Activated naive CD4-positive, alpha-beta T cell treated with anti-CD3 and anti-CD28 coated beads for 36 hours (primary cell): ENCODE results near the gene NKD1. TPM values are rescaled to one million over a fixed set of nuclear protein-coding genes. Genes with fewer than 3 reads are reported as not detected.

ENCODE experiments used
- CTCF ChIA-PET: fragments of 350-600 bp; sonication (Branson Sonifier 250); formaldehyde crosslinking; loops from one replicate; lab custom pipeline; 2021; ENCODE audit warnings: antibody characterized with exemption; lab: Charles Lee
- DNase-seq: peaks from one replicate; pipeline ENCODE4 v3.0.0-alpha.2; 2020
- H3K27ac Mint-ChIP-seq: one replicate; pipeline ENCODE4 v1.8.0; 2021; ENCODE audit warnings: mild to moderate bottlenecking, mixed read lengths
- H3K27me3 Mint-ChIP-seq: one replicate; pipeline ENCODE4 v1.8.0; 2021; ENCODE audit warnings: low read depth, mixed read lengths
- H3K36me3 Mint-ChIP-seq: one replicate; pipeline ENCODE4 v1.8.0; 2021; ENCODE audit warnings: low read depth, mixed read lengths
- H3K4me1 Mint-ChIP-seq: one replicate; pipeline ENCODE4 v1.8.0; 2021; ENCODE audit warnings: low read depth, mixed read lengths
- H3K4me3 Mint-ChIP-seq: one replicate; pipeline ENCODE4 v1.8.0; 2021; ENCODE audit warnings: mild to moderate bottlenecking, moderate library complexity, mixed read lengths
- H3K9me3 Mint-ChIP-seq: one replicate; pipeline ENCODE4 v1.8.0; 2021; ENCODE audit warnings: mixed read lengths
- intact Hi-C: fragments of 100-400 bp; cut with micrococcal nuclease; formaldehyde crosslinking; loops from one replicate; pipeline ENCODE4 v1.15.1; 2023
- total RNA-seq, 2 experiments: library from RNA; stranded (reverse); gene quantifications; one replicate each; pipeline ENCODE4 v1.2.3, GENCODE V29; 2021

Gene NKD1
- total RNA-seq, 2 experiments from 2014 or later: 2.6 to 3.2 TPM

DNA sequence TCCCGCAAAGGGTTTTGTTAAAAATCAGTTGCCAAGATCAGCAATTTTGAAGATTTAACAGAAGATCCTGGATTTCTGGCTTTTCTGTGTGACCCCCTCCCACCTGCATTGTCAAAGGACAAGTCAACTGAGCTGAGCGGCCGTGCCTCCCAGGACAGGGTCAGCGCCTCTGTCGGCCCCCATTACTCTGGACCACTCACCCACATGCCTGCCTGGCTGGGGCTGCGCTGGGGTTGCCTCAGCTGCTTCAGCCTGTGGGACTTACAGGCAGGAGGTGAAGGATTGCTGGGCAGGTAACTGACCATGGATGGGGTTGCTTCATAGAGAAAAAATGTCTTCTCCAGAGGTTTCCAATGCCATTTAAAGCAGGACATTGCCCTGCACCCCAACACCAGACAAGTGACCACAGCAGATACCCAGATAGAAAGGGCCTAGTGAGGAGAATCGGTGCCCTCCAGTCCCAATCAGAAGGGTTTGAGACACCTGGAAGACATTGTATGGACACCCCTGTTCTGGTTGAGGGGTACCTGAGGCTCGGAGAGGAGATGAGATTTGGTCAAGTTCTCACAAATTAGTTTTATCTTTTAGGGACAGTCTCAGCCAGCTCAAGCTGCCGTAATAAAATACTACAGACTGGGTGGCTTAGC is 80.1 kb downstream of the NKD1 start:
- no peak for DNase-seq
- CTCF ChIA-PET: interaction anchor here (0.5 to 1.8 kb wide), 18 partner anchors 9 to 301 kb away, joined by 3 to 9 read pairs (median 4); no protein-coding TSS in a partner anchor
- Mint-ChIP-seq H3K27me3 (no peaks in the 10 kb centered on the region), H3K36me3 (no peaks in the 10 kb centered on the region), H3K9me3 (no peaks in the 10 kb centered on the region), H3K4me1 (peaks cover 36% of the 10 kb centered on the region), H3K27ac (no peak overlapping the region), H3K4me3 (no peak overlapping the region)
- intact Hi-C loops: no loop called here

- H3K27ac Mint-ChIP-seq: no peak overlapping the region
- CTCF ChIA-PET: interaction anchor here (1.1 kb wide), 1 partner anchor 36 kb away, joined by 3 read pairs; no protein-coding TSS in a partner anchor
- no peaks in the 10 kb centered on the region for H3K9me3 Mint-ChIP-seq
- no peak overlapping the region for H3K4me3 Mint-ChIP-seq
- peaks cover 26% of the 10 kb centered on the region for H3K4me1 Mint-ChIP-seq
- no peaks in the 10 kb centered on the region for H3K36me3 Mint-ChIP-seq
- no peak for DNase-seq
- H3K27me3 Mint-ChIP-seq: no peaks in the 10 kb centered on the region
- intact Hi-C loops: no loop called here
Measured at GRCh38 chr16:50629334-50629733, 81.1 kb downstream of the NKD1 start.

GRCh38 chr16:50630394-50631020 is 82.3 kb downstream of the NKD1 start:
- intact Hi-C loops: no loop called here
- H3K9me3 Mint-ChIP-seq: no peaks in the 10 kb centered on the region
- no peak overlapping the region for H3K4me3 Mint-ChIP-seq
- DNase-seq: no peak
- H3K27ac Mint-ChIP-seq: no peak overlapping the region
- peaks cover 17% of the 10 kb centered on the region for H3K4me1 Mint-ChIP-seq
- no peaks in the 10 kb centered on the region for H3K36me3 Mint-ChIP-seq
- CTCF ChIA-PET: interaction anchor here (0.8 to 1.1 kb wide), 2 partner anchors 35 to 427 kb away, joined by 3 read pairs; no protein-coding TSS in a partner anchor
- H3K27me3 Mint-ChIP-seq: no peaks in the 10 kb centered on the region

GRCh38 chr16:50631249-50631984 is 83.2 kb downstream of the NKD1 start:
- Mint-ChIP-seq H3K27me3 (no peaks in the 10 kb centered on the region), H3K36me3 (no peaks in the 10 kb centered on the region), H3K9me3 (no peaks in the 10 kb centered on the region), H3K27ac (no peak overlapping the region), H3K4me3 (no peak overlapping the region), H3K4me1 (peaks cover 14% of the 10 kb centered on the region)
- CTCF ChIA-PET: no interaction called here
- intact Hi-C loops: no loop called here
- no peak for DNase-seq

- Mint-ChIP-seq H3K27ac (no peak overlapping the region), H3K4me1 (peaks cover 9% of the 10 kb centered on the region), H3K4me3 (no peak overlapping the region), H3K9me3 (no peaks in the 10 kb centered on the region), H3K27me3 (no peaks in the 10 kb centered on the region), H3K36me3 (no peaks in the 10 kb centered on the region)
- DNase-seq: no peak
- CTCF ChIA-PET: no interaction called here
- intact Hi-C loops: no loop called here
Measured at GRCh38 chr16:50631985-50632576, 83.9 kb downstream of the NKD1 start.

GRCh38 chr16:50632927-50633800 is 85.0 kb downstream of the NKD1 start:
- Mint-ChIP-seq H3K27me3 (no peaks in the 10 kb centered on the region), H3K4me1 (peaks cover 2% of the 10 kb centered on the region), H3K27ac (peak overlapping the region; percentile 65), H3K9me3 (no peaks in the 10 kb centered on the region), H3K4me3 (no peak overlapping the region), H3K36me3 (no peaks in the 10 kb centered on the region)
- intact Hi-C loops: no loop called here
- DNase-seq: no peak
- CTCF ChIA-PET: interaction anchor here (1.1 kb wide), 1 partner anchor 173 kb away, joined by 5 read pairs; no protein-coding TSS in a partner anchor

DNA sequence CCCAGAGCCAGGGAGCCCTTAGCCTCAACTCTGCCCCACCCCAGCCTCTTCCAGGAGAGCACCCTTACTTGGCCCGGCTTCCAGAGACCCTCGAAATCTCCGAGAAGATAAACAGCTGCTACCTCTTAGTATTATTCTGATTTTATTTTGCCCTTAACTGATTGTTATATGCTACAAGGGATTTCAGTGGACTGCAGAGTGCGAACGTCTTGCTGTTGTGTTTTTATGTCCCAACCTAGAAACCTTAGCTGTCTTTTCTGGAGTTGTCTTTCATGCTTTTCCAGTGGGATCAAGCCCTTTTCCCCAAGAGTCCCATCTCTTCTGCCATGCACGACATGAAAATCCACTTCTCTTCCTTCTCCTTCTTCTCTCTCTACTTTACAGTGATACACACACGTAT is 85.9 kb downstream of the NKD1 start:
- Mint-ChIP-seq H3K27ac (no peak overlapping the region), H3K4me3 (no peak overlapping the region), H3K36me3 (no peaks in the 10 kb centered on the region), H3K27me3 (no peaks in the 10 kb centered on the region), H3K4me1 (peaks cover 2% of the 10 kb centered on the region), H3K9me3 (no peaks in the 10 kb centered on the region)
- CTCF ChIA-PET: interaction anchor here (1.1 kb wide), 1 partner anchor 173 kb away, joined by 5 read pairs; no protein-coding TSS in a partner anchor
- DNase-seq: no peak
- intact Hi-C loops: no loop called here

- H3K36me3 Mint-ChIP-seq: no peaks in the 10 kb centered on the region
- peaks cover 2% of the 10 kb centered on the region for H3K4me1 Mint-ChIP-seq
- intact Hi-C loops: no loop called here
- CTCF ChIA-PET: interaction anchor here (1.2 to 1.4 kb wide), 3 partner anchors 24 to 171 kb away, joined by 3 to 4 read pairs (median 3); no protein-coding TSS in a partner anchor
- H3K9me3 Mint-ChIP-seq: no peaks in the 10 kb centered on the region
- H3K27ac Mint-ChIP-seq: no peak overlapping the region
- H3K4me3 Mint-ChIP-seq: no peak overlapping the region
- DNase-seq: no peak
- no peaks in the 10 kb centered on the region for H3K27me3 Mint-ChIP-seq
Measured at GRCh38 chr16:50634947-50635346, 86.8 kb downstream of the NKD1 start.

GRCh38 chr16:50635505-50636392 is 87.6 kb downstream of the NKD1 start:
- Mint-ChIP-seq H3K27ac (no peak overlapping the region), H3K27me3 (no peaks in the 10 kb centered on the region)
- CTCF ChIA-PET: interaction anchor here (0.8 to 1.4 kb wide), 4 partner anchors 25 to 170 kb away, joined by 3 to 4 read pairs (median 3); no protein-coding TSS in a partner anchor

GRCh38 chr16:50636753-50637374 is 88.7 kb downstream of the NKD1 start:
- H3K4me3 Mint-ChIP-seq: no peak overlapping the region
- H3K27ac Mint-ChIP-seq: no peak overlapping the region
- CTCF ChIA-PET: interaction anchor here (1.0 to 1.2 kb wide), 2 partner anchors 9 to 29 kb away, joined by 3 read pairs; no protein-coding TSS in a partner anchor
- H3K36me3 Mint-ChIP-seq: no peaks in the 10 kb centered on the region
- H3K27me3 Mint-ChIP-seq: no peaks in the 10 kb centered on the region
- no peaks in the 10 kb centered on the region for H3K9me3 Mint-ChIP-seq
- intact Hi-C loops: no loop called here
- H3K4me1 Mint-ChIP-seq: peaks cover 2% of the 10 kb centered on the region
- DNase-seq: no peak

More at GRCh38 chr16:50635505-50636392, 87.6 kb downstream of the NKD1 start:
- Mint-ChIP-seq H3K4me3 (no peak overlapping the region), H3K4me1 (peaks cover 2% of the 10 kb centered on the region), H3K9me3 (no peaks in the 10 kb centered on the region), H3K36me3 (no peaks in the 10 kb centered on the region)
- DNase-seq: peak; percentile 37
- intact Hi-C loops: no loop called here
